GM19455 (cell line): Measurements from ENCODE around the gene EPB41L3.

Experiments
- ATAC-seq: cut with Tn5 transposase; IDR thresholded peaks from one replicate; pipeline ENCODE4 v1.9.1; 2021; ENCODE audit not compliant: unreplicated experiment

The EPB41L3 gene

GRCh38 chr18:5419030-5419429, 124.8 kb downstream of the EPB41L3 start:
- no peak for ATAC-seq

GRCh38 chr18:5417342-5417741, 126.5 kb downstream of the EPB41L3 start:
- ATAC-seq = no peak

DNA sequence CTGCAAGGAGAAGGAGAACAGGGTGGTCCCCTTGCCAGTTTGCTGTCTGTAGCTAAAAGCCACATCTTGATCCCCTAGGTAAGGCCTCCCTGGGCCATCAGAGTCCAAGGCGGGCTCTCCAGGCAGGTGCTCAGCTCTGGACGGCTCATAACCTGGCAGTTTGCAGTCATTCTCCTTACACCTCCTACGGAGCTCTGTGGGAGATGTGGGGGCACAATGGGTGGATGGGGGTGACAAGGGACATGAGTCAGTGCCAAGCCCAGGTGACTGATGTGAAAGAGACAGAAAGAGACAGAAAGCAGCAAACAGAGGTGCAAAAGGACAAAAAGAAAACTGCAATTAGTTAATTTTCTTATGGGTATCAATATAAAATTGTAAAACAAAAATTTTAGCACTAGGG, 127.7 kb downstream of the EPB41L3 start:
- no peak for ATAC-seq

DNA sequence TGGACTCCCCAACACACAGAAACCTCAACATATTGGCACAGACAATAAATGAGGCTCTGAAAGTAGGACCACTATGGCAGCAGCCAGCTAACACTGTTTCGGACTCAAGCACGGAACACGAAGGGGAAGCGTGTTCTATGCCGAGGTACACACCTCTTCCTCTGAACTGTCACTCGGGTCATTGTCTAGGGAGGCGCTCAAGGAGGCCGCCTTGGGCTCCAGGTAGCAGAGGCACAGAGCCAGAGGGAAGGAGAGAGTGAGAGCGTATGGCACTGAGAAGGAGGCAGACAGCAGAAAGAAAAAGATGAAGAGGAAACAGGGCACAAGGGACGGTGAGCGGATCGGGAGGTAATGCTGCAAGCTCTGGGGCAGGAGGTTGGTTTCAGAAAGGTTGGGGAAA, 128.1 kb downstream of the EPB41L3 start:
- no peak for ATAC-seq

DNA sequence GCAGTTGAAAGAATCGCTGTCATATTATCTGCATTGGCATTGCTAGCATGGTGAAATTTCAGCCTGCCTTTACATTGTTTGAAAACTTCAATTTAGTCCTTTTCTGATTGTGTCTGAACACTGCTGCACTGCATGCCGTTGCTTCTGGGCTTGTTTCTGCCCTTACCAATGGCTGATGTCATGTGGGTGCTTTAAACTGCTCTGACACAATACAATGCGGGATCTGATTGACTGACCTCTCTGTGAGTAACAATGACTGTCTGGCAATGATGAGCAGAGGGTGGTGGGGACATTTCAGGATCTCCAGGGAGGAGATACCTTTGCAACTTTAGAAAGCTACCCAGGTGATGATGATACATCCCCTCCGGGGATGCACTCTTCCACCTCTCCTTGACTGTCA, 128.8 kb downstream of the EPB41L3 start:
- no peak for ATAC-seq

GRCh38 chr18:5414546-5414945, 129.3 kb downstream of the EPB41L3 start:
- ATAC-seq = no peak

- ATAC-seq = no peak
These were observed 130.3 kb downstream of the EPB41L3 start for GRCh38 chr18:5413447-5413846.

DNA sequence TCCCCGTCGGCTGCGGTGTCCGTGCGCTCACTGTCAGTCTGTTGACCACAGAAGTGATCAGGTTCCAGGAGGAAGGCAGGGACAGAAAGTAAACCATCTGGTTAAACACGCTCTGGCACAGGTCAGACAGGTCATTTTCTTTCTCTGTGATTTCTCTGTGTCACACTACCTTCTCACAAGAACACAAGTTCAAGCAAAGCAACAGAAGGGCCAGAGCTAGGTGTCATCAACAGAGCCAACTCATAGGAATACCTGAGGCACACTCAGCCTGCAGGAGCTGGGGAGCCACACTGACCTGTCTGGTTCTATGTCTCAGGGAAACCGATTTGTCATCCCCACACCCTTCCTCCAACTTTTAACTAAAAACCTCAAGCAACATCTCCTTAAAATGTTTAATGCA, 133.2 kb downstream of the EPB41L3 start:
- no peak for ATAC-seq

DNA sequence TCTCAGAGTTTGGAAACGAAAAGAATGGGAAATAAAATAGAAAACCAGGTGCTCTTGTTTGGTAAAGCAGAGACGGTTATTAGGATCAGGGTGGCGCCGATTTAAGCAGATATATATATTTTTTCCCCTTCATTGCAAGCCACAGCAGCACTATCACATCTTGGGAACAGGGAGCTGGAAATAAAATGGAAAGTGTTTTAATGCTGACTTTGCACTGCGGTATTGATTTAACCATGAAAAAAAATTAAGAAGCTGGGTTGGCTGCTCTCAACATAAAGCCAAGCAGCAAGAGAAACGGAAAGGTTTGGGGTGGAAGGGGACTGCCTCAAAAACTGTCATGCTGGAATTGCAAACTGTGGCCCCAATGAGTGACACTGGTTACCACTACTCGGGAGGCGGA, 145.5 kb downstream of the EPB41L3 start:
- ATAC-seq = no peak

- no peak for ATAC-seq
These were observed 146.7 kb downstream of the EPB41L3 start for GRCh38 chr18:5397102-5397501.

DNA sequence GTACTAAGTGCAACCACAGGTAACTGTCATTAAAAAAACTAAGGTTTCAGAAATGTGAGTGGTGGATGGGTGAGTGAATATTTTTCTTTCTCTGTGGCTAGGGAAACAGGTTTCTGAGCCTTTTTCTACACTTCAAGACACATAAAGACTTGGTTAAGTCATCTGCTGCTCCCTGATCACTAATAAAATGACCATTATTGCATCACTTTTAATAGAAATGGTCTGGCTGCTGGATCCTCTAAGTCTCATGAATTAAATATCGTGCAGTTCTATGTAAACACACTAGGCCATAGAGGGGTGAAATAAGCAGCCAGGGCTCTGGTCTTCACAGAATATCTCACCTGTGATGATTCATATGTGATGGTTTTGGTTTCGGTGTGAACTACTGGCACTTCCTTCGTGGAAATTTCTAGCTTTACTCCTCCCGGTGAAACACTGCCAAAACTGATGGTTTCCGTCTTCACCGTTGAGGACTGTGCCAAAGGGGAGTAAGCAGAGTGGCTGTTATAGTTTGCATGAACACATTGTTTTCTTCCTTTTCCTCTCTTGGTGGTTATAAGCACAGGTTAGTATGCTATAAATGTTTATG, 147.8 kb downstream of the EPB41L3 start:
- no peak for ATAC-seq

DNA sequence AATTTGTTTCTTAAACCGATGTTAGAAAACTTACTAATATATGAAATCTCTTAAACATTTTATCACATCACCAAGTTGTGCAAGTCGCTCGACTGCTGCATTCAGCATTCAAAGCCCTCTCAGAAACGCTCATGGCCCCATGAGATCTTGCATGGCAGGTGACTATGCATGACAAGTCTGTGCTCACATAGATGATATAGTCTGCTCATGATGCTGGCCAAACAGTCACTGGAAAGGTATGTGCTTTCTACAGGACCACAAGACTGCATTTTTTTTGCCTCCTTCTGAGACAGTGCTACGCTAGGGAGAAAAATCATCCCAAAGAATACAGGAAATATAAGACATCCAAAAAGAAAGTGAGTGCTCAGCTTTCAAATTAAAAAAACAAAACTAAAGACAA, 150.0 kb downstream of the EPB41L3 start:
- ATAC-seq = no peak

DNA sequence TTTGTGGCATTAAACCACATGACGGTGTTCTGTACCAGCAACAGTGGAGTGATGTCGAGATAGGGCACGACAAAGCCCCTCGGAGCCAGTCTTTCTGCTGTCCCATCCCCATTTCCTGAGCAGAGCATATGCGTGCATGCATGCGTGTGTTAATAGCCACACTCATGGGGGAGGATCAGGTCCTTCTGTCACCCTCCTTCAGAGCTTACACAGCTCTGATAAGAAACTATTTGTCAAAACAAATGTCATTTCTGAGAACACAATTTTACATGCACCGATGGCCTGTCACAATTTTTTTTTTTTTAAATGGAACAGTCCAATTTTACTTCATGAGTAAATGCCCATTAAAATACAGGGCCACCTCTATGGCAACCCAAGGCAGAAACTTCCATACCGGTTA, 152.4 kb downstream of the EPB41L3 start:
- no peak for ATAC-seq

DNA sequence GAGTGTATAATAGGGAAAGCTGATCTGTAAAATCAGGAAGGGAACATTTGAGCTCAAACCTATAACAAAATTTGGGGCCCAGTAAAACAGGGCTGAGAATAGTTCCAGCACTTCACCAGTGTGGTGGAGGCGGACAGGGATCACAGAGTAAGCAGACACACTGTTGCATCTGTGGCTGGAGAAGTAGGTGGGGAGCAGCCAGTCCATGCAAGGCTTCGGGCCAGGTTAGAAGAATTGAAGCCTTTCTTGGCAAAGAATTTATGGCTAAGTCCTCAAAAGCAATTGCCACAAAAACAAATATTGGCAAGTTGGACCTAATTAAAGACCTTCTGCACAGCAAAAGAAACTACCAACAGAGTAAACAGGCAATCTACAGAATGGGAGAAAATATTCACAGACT, 154.4 kb downstream of the EPB41L3 start:
- ATAC-seq = no peak

DNA sequence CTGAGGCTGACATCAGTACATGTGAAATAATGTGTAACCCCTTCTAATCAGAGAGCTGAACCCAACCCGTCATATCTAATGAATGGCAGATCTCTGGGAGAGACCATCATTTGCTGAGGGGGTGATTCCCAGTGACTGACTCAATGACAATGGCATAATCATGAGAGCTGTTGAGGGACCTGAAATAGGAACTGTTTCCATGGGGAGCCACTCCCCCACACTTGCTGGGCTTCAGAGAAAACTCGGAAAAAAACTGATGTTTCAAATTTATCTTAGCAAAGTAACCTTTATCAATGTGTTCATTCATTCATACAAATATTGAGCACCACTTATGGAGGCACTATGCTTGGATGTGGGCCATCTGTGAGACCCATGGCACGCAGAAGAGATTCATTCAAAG, 154.9 kb downstream of the EPB41L3 start:
- no peak for ATAC-seq

DNA sequence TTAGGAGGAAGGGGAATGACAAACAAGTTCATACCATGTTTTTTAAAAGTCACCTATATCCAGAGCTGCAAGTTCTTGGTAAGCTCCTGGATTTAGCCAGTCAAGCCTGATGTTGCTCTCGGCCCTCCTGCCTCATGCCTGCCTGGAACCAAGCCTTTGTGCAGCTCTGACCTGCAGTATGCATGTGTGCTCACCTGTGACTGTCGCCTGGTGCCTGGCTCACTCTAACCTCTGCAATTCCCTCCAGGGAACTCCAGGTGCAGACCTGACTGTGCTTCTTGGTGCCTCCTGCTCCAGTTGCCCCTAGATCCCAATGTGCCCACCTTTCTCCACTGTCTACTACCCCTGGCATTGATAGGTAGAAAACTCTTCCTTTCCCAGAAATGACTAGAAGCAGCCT, 163.2 kb downstream of the EPB41L3 start:
- no peak for ATAC-seq

GRCh38 chr18:5376986-5377385, 166.8 kb downstream of the EPB41L3 start:
- no peak for ATAC-seq

DNA sequence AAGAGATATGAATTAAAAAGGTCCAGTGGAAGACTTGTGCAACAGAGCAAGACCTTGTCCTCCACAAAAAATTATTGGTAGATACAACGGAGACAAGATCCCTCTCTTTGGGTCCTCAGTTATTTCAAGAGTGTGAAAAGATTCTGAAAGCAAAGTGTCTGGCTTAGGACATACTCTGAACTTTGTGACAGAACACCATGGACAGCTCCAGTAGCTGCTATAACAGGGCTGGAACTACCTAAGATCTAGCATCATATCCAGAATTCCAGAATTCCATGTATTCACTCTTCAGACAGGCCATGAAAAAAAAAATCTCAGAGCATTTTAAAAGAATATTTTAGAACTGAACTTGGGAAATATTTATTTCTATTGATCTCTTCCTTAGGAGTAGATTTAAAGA, 173.5 kb downstream of the EPB41L3 start:
- no peak for ATAC-seq

DNA sequence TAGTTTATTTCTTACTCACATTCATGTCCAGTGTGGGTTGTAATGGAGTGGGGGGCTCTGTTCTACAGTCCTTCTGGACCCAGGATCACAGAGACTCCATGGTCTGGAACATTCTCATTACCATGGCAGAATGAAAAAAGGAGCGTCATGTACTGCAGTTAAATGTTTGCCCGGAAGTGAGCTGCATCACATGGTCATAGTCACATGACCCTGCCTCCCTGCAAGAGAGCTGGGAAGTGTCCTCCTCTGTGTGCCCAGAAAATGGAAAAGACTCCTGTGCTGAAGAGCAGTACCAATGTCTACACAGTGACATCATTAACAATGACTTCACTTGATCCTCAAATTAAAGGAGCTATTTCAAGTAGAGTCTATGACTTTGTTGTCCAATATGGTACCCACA, 174.3 kb downstream of the EPB41L3 start:
- no peak for ATAC-seq

GRCh38 chr18:5365443-5365842, 178.4 kb downstream of the EPB41L3 start:
- no peak for ATAC-seq

DNA sequence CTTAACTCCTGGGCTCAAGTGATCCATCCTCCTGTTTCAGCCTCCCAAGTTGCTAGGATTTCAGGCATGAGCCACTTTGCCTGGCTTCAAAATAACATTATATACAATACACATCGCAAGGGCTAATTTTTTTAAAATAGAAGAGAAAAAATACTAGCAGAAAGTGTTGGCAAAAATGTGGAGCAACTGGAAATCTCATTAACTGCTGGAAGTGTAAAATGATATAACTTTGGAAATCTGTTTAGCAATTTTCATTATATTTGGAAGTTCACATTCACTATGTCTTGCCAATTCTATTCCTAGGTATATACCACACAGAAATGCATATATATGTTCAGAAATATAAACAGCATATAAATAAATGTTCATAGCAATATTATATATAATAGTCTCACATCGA, 193.2 kb downstream of the EPB41L3 start:
- no peak for ATAC-seq
